GM12865 (cell line): ENCODE data around the gene CYTH3.
"Not testable (repeated sequence)": the region's sequence is repeated elsewhere in the genome, so short reads cannot be mapped to it uniquely, and the experiment has no call there.

Experiments
- DNase-seq: peaks from one replicate; pipeline ENCODE4 v3.0.0; 2010; ENCODE audit warnings: low read depth
- H3K4me3 ChIP-seq: 2 replicates; pipeline ENCODE4 v1.5.1; 2011; ENCODE audit warnings: mild to moderate bottlenecking, low read depth, low read length, control low read depth
- CTCF ChIP-seq: IDR thresholded peaks from 2 replicates; pipeline ENCODE4 v1.5.1; 2011; ENCODE audit warnings: low read length, control low read depth, low read depth, inconsistent platforms; ENCODE audit not compliant: insufficient read depth; ENCODE audit errors: missing control alignments

CYTH3 gene

DNA sequence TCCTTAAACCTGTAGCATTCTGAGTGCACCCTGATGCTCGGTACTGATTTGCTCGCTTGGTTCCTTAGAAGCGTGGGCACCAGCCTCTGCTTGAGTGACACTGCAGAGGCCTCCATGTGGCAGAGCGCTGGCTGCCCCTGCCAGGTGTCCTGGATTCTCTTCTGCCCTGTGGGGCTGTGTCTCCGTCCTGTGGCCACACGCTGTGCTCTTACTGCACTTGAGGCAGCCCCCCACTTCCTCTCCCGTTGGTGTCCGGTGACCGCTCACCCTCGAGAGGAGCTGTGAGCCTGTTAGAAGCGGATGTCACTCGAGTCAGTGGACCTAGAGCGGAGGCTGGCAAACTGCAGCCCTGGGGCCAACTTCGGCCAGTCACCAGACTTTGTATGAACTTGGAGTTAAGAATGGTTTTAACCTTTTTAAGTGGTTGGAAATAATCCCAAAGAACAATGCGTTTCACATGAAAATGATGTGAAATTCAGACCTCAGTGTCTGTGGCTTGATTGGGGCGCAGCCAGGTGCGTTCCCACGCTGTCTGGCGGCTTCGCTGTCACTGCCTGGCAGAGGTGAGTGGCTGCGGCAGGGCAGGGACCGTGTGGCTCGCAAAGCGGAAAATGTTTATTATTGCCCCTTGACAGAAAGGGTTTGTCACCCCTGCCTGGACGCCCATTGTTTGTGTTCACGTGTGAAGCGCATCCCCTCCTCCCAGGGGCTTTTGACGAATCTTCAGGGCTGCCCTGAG, 114.6 kb downstream of the CYTH3 start:
- no peak for TF ChIP-seq CTCF
- DNase-seq: no peak
- no peak overlapping the region for H3K4me3 ChIP-seq

GRCh38 chr7:6156734-6157133, 115.7 kb downstream of the CYTH3 start:
- DNase-seq: no peak
- no peak for TF ChIP-seq CTCF
- H3K4me3 ChIP-seq: no peak overlapping the region

- no peak for TF ChIP-seq CTCF
- no peak for DNase-seq
- H3K4me3 ChIP-seq: no peak overlapping the region
Observed at GRCh38 chr7:6155596-6155995, 116.8 kb downstream of the CYTH3 start.

GRCh38 chr7:6154542-6155404, 117.7 kb downstream of the CYTH3 start:
- DNase-seq: no peak
- H3K4me3 ChIP-seq: no peak overlapping the region
- no peak for TF ChIP-seq CTCF

DNA sequence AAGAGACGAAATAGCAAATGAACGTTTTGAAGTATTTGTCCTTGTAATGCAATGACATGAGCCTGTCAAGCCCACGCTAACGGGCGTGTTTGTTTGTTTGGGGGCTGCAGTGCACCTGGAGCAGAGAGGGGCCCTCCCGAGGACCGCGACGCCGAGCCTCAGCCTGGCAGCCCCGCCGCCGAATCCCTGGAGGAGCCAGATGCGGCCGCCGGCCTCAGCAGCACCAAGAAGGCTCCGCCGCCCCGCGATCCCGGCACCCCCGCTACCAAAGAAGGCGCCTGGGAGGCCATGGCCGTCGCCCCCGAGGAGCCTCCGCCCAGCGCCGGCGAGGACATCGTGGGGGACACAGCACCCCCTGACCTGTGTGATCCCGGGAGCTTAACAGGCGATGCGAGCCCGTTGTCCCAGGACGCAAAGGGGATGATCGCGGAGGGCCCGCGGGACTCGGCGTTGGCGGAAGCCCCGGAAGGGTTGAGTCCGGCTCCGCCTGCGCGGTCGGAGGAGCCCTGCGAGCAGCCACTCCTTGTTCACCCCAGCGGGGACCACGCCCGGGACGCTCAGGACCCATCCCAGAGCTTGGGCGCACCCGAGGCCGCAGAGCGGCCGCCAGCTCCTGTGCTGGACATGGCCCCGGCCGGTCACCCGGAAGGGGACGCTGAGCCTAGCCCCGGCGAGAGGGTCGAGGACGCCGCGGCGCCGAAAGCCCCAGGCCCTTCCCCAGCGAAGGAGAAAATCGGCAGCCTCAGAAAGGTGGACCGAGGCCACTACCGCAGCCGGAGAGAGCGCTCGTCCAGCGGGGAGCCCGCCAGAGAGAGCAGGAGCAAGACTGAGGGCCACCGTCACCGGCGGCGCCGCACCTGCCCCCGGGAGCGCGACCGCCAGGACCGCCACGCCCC, 118.5 kb downstream of the CYTH3 start:
- no peak for TF ChIP-seq CTCF
- no peak for DNase-seq
- H3K4me3 ChIP-seq: no peak overlapping the region

- no peak for TF ChIP-seq CTCF
- no peak overlapping the region for H3K4me3 ChIP-seq
- DNase-seq: no peak
Observed at GRCh38 chr7:6151994-6152735, 120.3 kb downstream of the CYTH3 start.

DNA sequence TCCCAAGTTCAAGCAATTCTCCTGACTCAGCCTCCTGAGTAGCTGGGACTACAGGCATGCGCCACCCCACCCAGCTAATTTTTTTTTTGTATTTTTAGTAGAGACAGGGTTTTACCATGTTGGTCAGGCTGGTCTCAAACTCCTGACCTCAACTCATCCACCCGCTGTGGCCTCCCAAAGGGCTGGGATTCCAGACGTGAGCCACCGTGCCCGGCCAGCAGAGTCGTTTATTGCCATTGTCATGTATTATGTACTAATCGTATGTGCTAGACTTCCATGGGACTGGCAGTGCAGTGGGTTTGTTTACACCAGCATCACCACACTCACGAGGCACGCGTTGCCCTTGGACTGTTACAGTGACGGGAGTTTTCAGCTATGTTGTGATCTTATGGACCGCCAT, 120.9 kb downstream of the CYTH3 start:
- DNase-seq, H3K4me3 ChIP-seq: not testable (repeated sequence)
